Left cardiac atrium (tissue), 4 donors: Measurements from ENCODE around the gene SLC34A3. TPM values are rescaled to one million over a fixed set of nuclear protein-coding genes. Genes with fewer than 3 reads are reported as not detected.

Source experiments
- ATAC-seq, 2 donors: fragments of 200-7000 bp; cut with Tn5 transposase; one replicate each; pipeline ENCODE4 v1.9.1; 2020; ENCODE audit warnings: mild to moderate bottlenecking in 2 of 2, moderate library complexity in 2 of 2
- DNase-seq: peaks from one replicate; pipeline ENCODE4 v3.0.0-alpha.2; 2020
- intact Hi-C, 2 donors: fragments of 100-400 bp; cut with DNase I; formaldehyde crosslinking; loops; one replicate each; pipeline versions ENCODE4 v1.14.1 to v1.15.1; 2022 to 2023
- total RNA-seq, 2 donors: library from RNA; stranded (reverse); fragmentation: NEBNext Ultra II Directional; extraction: Animal tissue kit (Norgen Biotek cat#: 25700); gene quantifications; one replicate each; pipeline ENCODE4 v1.2.1, GENCODE V29; 2021
- donor health status: DM: no; HTN: yes; CAD: no.
- donor health status: DM: no; HTN: yes; CAD: no; lungs with severe emphysema.
- donor health status: DM: yes; HTN: yes; CAD: no.
- donor health status: Dilated cardiomyopathy.

Gene SLC34A3
- total RNA-seq, 2 donors from 2014 or later: not detected

GRCh38 chr9:137214620-137215019 is 16.1 kb upstream of the SLC34A3 start:
- intact Hi-C loops: no loop called here
- DNase-seq (no peak), ATAC-seq (no peak)

GRCh38 chr9:137215196-137215986 is 15.3 kb upstream of the SLC34A3 start:
- intact Hi-C loops: no loop called here
- DNase-seq (no peak), ATAC-seq (no peak)

GRCh38 chr9:137216188-137216965 is 14.3 kb upstream of the SLC34A3 start:
- intact Hi-C loops: no loop called here
- DNase-seq (no peak), ATAC-seq (no peak)

- ATAC-seq (peak; percentile 33 to 70), DNase-seq (peak; percentile 69)
- intact Hi-C loops: no loop called here
Measured at GRCh38 chr9:137217276-137218211, 13.2 kb upstream of the SLC34A3 start.

GRCh38 chr9:137218212-137218753 is 12.4 kb upstream of the SLC34A3 start:
- ATAC-seq: no peak
- intact Hi-C loops: no loop called here
- no peak for DNase-seq

- ATAC-seq (peak in 1 of 2 donors; percentile 5), DNase-seq (no peak)
- intact Hi-C loops: no loop called here
Measured at GRCh38 chr9:137218754-137219271, 11.9 kb upstream of the SLC34A3 start.

- DNase-seq: no peak
- intact Hi-C loops: no loop called here
- no peak for ATAC-seq
Measured at GRCh38 chr9:137219757-137220316, 10.9 kb upstream of the SLC34A3 start.

GRCh38 chr9:137220317-137221094 is 10.2 kb upstream of the SLC34A3 start:
- intact Hi-C loops: no loop called here
- no peak for DNase-seq
- no peak for ATAC-seq

GRCh38 chr9:137221095-137221505 is 9.6 kb upstream of the SLC34A3 start:
- intact Hi-C loops: no loop called here
- DNase-seq (no peak), ATAC-seq (no peak)

- intact Hi-C loops: no loop called here
- DNase-seq (no peak), ATAC-seq (no peak)
Measured at GRCh38 chr9:137221506-137222111, 9.1 kb upstream of the SLC34A3 start.

- ATAC-seq (peak; percentile 4 to 12), DNase-seq (no peak)
- intact Hi-C loops: no loop called here
Measured at GRCh38 chr9:137222190-137223077, 8.3 kb upstream of the SLC34A3 start, which contains the start of gene RNF208. TSS of gene RNF208 (minus strand) at chr9:137222240. CDS start at chr9:137221212, 1,028 bp downstream.

- ATAC-seq (peak; percentile 93 to 95), DNase-seq (peak; percentile 99)
- intact Hi-C loops: no loop called here
Measured at GRCh38 chr9:137223078-137223970, 7.4 kb upstream of the SLC34A3 start.

- ATAC-seq: no peak
- intact Hi-C loops: loop anchor here in 1 of 2 donors (5.0 kb wide), 1 partner anchor 103 kb away; no protein-coding TSS in a partner anchor
- DNase-seq: no peak
Measured at GRCh38 chr9:137224830-137225694, 5.6 kb upstream of the SLC34A3 start, which contains the start of gene CYSRT1. TSS of gene CYSRT1 (plus strand) at chr9:137225174. CDS start at chr9:137225622, 448 bp downstream.

GRCh38 chr9:137225699-137226331 is 4.9 kb upstream of the SLC34A3 start:
- intact Hi-C loops: loop anchor here in 1 of 2 donors (5.0 kb wide), 1 partner anchor 104 kb away; no protein-coding TSS in a partner anchor
- ATAC-seq (no peak), DNase-seq (no peak)
